ENCODE results near the gene ZNF254. TPM values are rescaled to one million over a fixed set of nuclear protein-coding genes. Genes with fewer than 3 reads are reported as not detected.

The ZNF254 gene
- total RNA-seq, 1 donor from 2014 or later, result 32.3 TPM

- DNase-seq (ENCODE audit: low spot score), result no peak
- no peaks in the 10 kb centered on the region for H3K4me1 Mint-ChIP-seq (ENCODE audit: unreplicated experiment)
- H3K27me3 Mint-ChIP-seq (ENCODE audit: unreplicated experiment), result no peaks in the 10 kb centered on the region
- TF ChIP-seq CTCF (IDR thresholded peaks at IDR 0.05; ENCODE audit: unreplicated experiment), result no peak
- H3K4me3 Mint-ChIP-seq (ENCODE audit: unreplicated experiment), result no peak overlapping the region
- peaks cover 48% of the 10 kb centered on the region for H3K36me3 Mint-ChIP-seq (ENCODE audit: low read depth, unreplicated experiment)
- H3K27ac Mint-ChIP-seq (ENCODE audit: unreplicated experiment), result no peak overlapping the region
- no peaks in the 10 kb centered on the region for H3K9me3 Mint-ChIP-seq (ENCODE audit: unreplicated experiment)
Observed at GRCh38 chr19:24063295-24063694, 23.7 kb upstream of the ZNF254 start.

- Mint-ChIP-seq H3K4me1 (ENCODE audit: unreplicated experiment) (no peaks in the 10 kb centered on the region), H3K4me3 (ENCODE audit: unreplicated experiment) (no peak overlapping the region), H3K36me3 (ENCODE audit: low read depth, unreplicated experiment) (peaks cover 45% of the 10 kb centered on the region), H3K27ac (ENCODE audit: unreplicated experiment) (no peak overlapping the region), H3K9me3 (ENCODE audit: unreplicated experiment) (no peaks in the 10 kb centered on the region), H3K27me3 (ENCODE audit: unreplicated experiment) (no peaks in the 10 kb centered on the region)
- no peak for DNase-seq (ENCODE audit: low spot score)
- no peak for TF ChIP-seq CTCF (IDR thresholded peaks at IDR 0.05; ENCODE audit: unreplicated experiment)
Observed at GRCh38 chr19:24064175-24064574, 22.8 kb upstream of the ZNF254 start.

- no peak for DNase-seq (ENCODE audit: low spot score)
- H3K9me3 Mint-ChIP-seq (ENCODE audit: unreplicated experiment), result no peaks in the 10 kb centered on the region
- H3K27ac Mint-ChIP-seq (ENCODE audit: unreplicated experiment), result no peak overlapping the region
- TF ChIP-seq CTCF (IDR thresholded peaks at IDR 0.05; ENCODE audit: unreplicated experiment), result no peak
- peaks cover 41% of the 10 kb centered on the region for H3K36me3 Mint-ChIP-seq (ENCODE audit: low read depth, unreplicated experiment)
- no peak overlapping the region for H3K4me3 Mint-ChIP-seq (ENCODE audit: unreplicated experiment)
- H3K27me3 Mint-ChIP-seq (ENCODE audit: unreplicated experiment), result no peaks in the 10 kb centered on the region
- no peaks in the 10 kb centered on the region for H3K4me1 Mint-ChIP-seq (ENCODE audit: unreplicated experiment)
Observed at GRCh38 chr19:24065243-24065642, 21.7 kb upstream of the ZNF254 start.

GRCh38 chr19:24065865-24066604 is 21.0 kb upstream of the ZNF254 start:
- no peaks in the 10 kb centered on the region for H3K27me3 Mint-ChIP-seq (ENCODE audit: unreplicated experiment)
- no peaks in the 10 kb centered on the region for H3K4me1 Mint-ChIP-seq (ENCODE audit: unreplicated experiment)
- H3K36me3 Mint-ChIP-seq (ENCODE audit: low read depth, unreplicated experiment), result peaks cover 33% of the 10 kb centered on the region
- no peak for DNase-seq (ENCODE audit: low spot score)
- no peak overlapping the region for H3K27ac Mint-ChIP-seq (ENCODE audit: unreplicated experiment)
- TF ChIP-seq CTCF (IDR thresholded peaks at IDR 0.05; ENCODE audit: unreplicated experiment), result no peak
- H3K9me3 Mint-ChIP-seq (ENCODE audit: unreplicated experiment), result no peaks in the 10 kb centered on the region
- no peak overlapping the region for H3K4me3 Mint-ChIP-seq (ENCODE audit: unreplicated experiment)

GRCh38 chr19:24069905-24070657 is 16.9 kb upstream of the ZNF254 start:
- H3K9me3 Mint-ChIP-seq (ENCODE audit: unreplicated experiment), result peaks cover 8% of the 10 kb centered on the region
- no peak for DNase-seq (ENCODE audit: low spot score)
- no peak for TF ChIP-seq CTCF (IDR thresholded peaks at IDR 0.05; ENCODE audit: unreplicated experiment)
- peaks cover 2% of the 10 kb centered on the region for H3K4me1 Mint-ChIP-seq (ENCODE audit: unreplicated experiment)
- peaks cover 54% of the 10 kb centered on the region for H3K36me3 Mint-ChIP-seq (ENCODE audit: low read depth, unreplicated experiment)
- H3K27me3 Mint-ChIP-seq (ENCODE audit: unreplicated experiment), result peaks cover 5% of the 10 kb centered on the region
- H3K4me3 Mint-ChIP-seq (ENCODE audit: unreplicated experiment), result no peak overlapping the region
- no peak overlapping the region for H3K27ac Mint-ChIP-seq (ENCODE audit: unreplicated experiment)
